Measurements from ENCODE around the gene DMKN. TPM values are rescaled to one million over a fixed set of nuclear protein-coding genes. Genes with fewer than 3 reads are reported as not detected.

DMKN gene
- total and polyA plus RNA-seq, 2 of the 4 experiments (the other 2 are of a cell fraction): 0.36 to 2.4 TPM

GRCh38 chr19:35488677-35489076 lies 24.8 kb downstream of the DMKN start:
- 48% methylated on average over 5 of the region's 16 CpGs; no CpG with 5 or more reads in 1 of the 2 experiments for WGBS, 2 experiments (ENCODE audit: extremely low coverage in 2 of 2, insufficient read length in 1 of 2)
- H2AK9ac ChIP-seq (replicated peaks; ENCODE audit: low read depth, low read length, poor library complexity): no peak overlapping the region
- in situ Hi-C loops (cut with MboI; ENCODE audit: low sequenced_read_pairs): no loop called here

More at GRCh38 chr19:35488677-35489076, 24.8 kb downstream of the DMKN start:
- Histone ChIP-seq H3K27me3 (ENCODE audit: control insufficient read depth, insufficient read depth, low read length) (peaks cover 36% of the 10 kb centered on the region), H3K4me2 (ENCODE audit: low read depth, low read length) (no peak overlapping the region), H4K91ac (ENCODE audit: insufficient read depth, low read depth, low read length) (no peak overlapping the region), H3K9ac (ENCODE audit: low read depth, low read length) (no peak overlapping the region), H4K5ac (ENCODE audit: low read depth, low read length) (no peak overlapping the region), H2BK5ac (ENCODE audit: low read depth, low read length, poor library complexity, severe bottlenecking) (no peak overlapping the region), H3K79me1 (ENCODE audit: low read depth in 1 of 2, low read length in 2 of 2) (no peaks in the 10 kb centered on the region), H3K4ac (ENCODE audit: low read depth, low read length) (no peak overlapping the region), H4K8ac (ENCODE audit: low read depth in 2 of 2, low read length in 2 of 2) (no peak overlapping the region), H2BK20ac (ENCODE audit: low read depth, low read length) (no peak overlapping the region), H3K36me3 (ENCODE audit: control insufficient read depth, insufficient read depth, low read length) (no peaks in the 10 kb centered on the region), H3K4me1 (ENCODE audit: control insufficient read depth, insufficient read depth, low read length) (no peaks in the 10 kb centered on the region), H3K14ac (replicated peaks; ENCODE audit: low read depth, low read length) (no peak overlapping the region), H3K56ac (ENCODE audit: extremely low read depth, insufficient read depth, low read length) (no peak overlapping the region), H2AK5ac (ENCODE audit: low read depth, low read length) (no peak overlapping the region), H2AFZ (replicated peaks; ENCODE audit: low read length, poor library complexity) (no peak overlapping the region), H3K27ac (ENCODE audit: insufficient read depth, low read length) (no peak overlapping the region), H3K4me3 (ENCODE audit: insufficient read depth, low read depth, low read length) (no peak overlapping the region), H3K9me3 (ENCODE audit: control insufficient read depth, insufficient read depth, low read length) (no peaks in the 10 kb centered on the region), H2BK15ac (ENCODE audit: low read depth, low read length) (no peak overlapping the region), H3K18ac (ENCODE audit: low read depth, low read length) (no peak overlapping the region), H4K20me1 (ENCODE audit: insufficient read depth, low read length) (no peaks in the 10 kb centered on the region), H2BK120ac (ENCODE audit: low read depth, low read length) (no peak overlapping the region), H3K9me1 (ENCODE audit: insufficient read depth, low read length) (no peaks in the 10 kb centered on the region), H3K23ac (ENCODE audit: low read depth, low read length) (no peak overlapping the region)
- intact Hi-C loops (cut with micrococcal nuclease): no loop called here
- ChIA-PET CTCF (no interaction called here), POLR2A (ENCODE audit: unreplicated experiment) (no interaction called here)
- dilution Hi-C loops (cut with HindIII; ENCODE audit: low sequenced_read_pairs, unreplicated experiment): no loop called here
- no TSS peak for BruUV-seq (replicated peaks)
- TF ChIP-seq BHLHE40 (IDR thresholded peaks at IDR 0.05; ENCODE audit: low read depth, low read length) (no peak), MAFK (IDR thresholded peaks at IDR 0.05; ENCODE audit: low read depth, low read length) (no peak), NFE2L2 (IDR thresholded peaks at IDR 0.05; ENCODE audit: low read depth, low read length) (no peak), CHD1 (IDR thresholded peaks at IDR 0.05; ENCODE audit: low read depth, low read length) (no peak), RCOR1 (IDR thresholded peaks at IDR 0.05; ENCODE audit: insufficient replicate concordance, low read length) (no peak), RFX5 (IDR thresholded peaks at IDR 0.05; ENCODE audit: low read depth, low read length) (no peak), RAD21 (IDR thresholded peaks at IDR 0.05; ENCODE audit: low read length) (no peak), FOS (IDR thresholded peaks at IDR 0.05; ENCODE audit: low read depth, low read length) (no peak), MXI1 (IDR thresholded peaks at IDR 0.05; ENCODE audit: borderline replicate concordance, low read depth, low read length) (no peak), MAZ (IDR thresholded peaks at IDR 0.05; ENCODE audit: borderline replicate concordance, low read depth, low read length) (no peak), CEBPB (IDR thresholded peaks at IDR 0.05; ENCODE audit: low read depth, low read length) (no peak)
- TF ChIP-seq, protein P1, sequence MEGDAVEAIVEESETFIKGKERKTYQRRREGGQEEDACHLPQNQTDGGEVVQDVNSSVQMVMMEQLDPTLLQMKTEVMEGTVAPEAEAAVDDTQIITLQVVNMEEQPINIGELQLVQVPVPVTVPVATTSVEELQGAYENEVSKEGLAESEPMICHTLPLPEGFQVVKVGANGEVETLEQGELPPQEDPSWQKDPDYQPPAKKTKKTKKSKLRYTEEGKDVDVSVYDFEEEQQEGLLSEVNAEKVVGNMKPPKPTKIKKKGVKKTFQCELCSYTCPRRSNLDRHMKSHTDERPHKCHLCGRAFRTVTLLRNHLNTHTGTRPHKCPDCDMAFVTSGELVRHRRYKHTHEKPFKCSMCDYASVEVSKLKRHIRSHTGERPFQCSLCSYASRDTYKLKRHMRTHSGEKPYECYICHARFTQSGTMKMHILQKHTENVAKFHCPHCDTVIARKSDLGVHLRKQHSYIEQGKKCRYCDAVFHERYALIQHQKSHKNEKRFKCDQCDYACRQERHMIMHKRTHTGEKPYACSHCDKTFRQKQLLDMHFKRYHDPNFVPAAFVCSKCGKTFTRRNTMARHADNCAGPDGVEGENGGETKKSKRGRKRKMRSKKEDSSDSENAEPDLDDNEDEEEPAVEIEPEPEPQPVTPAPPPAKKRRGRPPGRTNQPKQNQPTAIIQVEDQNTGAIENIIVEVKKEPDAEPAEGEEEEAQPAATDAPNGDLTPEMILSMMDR (conservative IDR thresholded peaks at IDR 0.05; ENCODE audit: low read depth, low read length): no peak
- no peak for ATAC-seq (ENCODE audit: low read depth)
- DNase-seq: no peak

Data from IMR-90 (cell line).